NCI-H524 (cell line): ENCODE data around the gene EIF4E1B.
A peak's percentile ranks its signal among the peaks of the same experiment; 100 is the strongest.
"Not testable (repeated sequence)": the region's sequence is repeated elsewhere in the genome, so short reads cannot be mapped to it uniquely, and the experiment has no call there.

Source experiments
- DNase-seq, 2 experiments: peaks; one replicate each; lab custom pipeline; 2025; lab: John Stamatoyannopoulos, UW

EIF4E1B gene, protein sequence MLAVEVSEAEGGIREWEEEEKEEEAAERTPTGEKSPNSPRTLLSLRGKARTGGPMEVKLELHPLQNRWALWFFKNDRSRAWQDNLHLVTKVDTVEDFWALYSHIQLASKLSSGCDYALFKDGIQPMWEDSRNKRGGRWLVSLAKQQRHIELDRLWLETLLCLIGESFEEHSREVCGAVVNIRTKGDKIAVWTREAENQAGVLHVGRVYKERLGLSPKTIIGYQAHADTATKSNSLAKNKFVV

GRCh38 chr5:176629853-176630680, at the start of gene EIF4E1B, which contains the start of gene SNCB:
Gene EIF4E1B, plus strand, starts transcription at chr5:176630675. Its CDS starts 12,113 bp downstream, at chr5:176642788.
Gene SNCB, minus strand, starts transcription at chr5:176630534. Its CDS starts 880 bp downstream, at chr5:176629654.
- DNase-seq: peak in 1 of 2 experiments; percentile 63

DNA sequence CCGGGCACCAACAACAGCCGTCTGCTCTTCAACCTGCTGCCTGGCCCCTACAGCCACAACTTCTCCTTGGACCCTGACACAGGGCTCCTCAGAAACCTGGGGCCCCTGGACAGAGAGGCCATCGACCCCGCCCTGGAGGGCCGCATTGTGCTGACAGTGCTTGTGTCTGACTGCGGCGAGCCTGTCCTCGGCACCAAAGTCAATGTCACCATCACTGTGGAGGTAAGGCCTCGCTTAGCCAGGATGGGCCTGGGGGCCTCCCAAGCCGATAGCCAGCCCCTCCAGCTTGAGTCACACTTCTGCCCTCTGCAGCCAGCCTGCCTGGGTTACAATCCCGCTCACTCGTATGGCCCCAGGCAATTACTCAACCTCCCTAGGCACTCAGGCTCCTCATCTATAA, 49.1 kb upstream of the EIF4E1B start:
- DNase-seq: no peak

DNA sequence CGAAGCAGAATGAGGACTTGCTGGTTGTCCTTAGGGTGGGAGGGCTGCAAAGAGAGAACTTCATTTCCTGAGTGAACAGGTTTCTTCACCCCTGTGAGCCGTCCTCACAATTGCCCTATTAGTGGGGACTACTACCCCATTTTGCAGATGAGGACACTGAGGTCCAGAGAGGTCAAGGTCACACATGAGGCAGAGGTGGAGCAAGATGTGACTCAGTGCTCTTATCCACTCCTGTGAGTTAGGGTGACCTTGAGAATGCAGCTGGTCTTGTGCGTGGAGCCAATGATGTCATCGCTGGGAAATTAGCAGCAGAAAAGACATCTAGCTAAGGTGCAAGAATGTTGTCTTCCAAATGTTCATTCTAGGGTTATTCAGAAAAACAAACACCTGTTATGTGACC, 47.4 kb upstream of the EIF4E1B start:
- DNase-seq: no peak

DNA sequence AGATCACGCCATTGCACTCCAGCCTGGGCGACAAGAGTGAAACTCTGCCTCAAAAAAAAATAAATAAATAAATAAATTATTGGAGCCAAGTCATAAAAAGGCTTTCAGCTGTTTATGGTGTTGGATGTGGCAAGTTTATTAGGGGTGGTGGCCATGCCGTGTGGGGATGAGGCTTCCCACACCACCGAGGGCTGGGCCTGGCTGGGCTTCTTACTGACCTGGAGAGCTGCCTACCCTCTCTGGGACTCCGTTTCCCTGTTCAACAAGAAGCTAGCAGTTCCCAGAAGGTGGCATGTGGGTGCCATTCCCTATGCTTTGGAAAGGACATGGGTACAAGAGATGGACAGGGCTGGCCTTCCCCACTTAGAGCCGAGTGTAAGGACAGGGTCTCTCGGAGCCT, 43.1 kb upstream of the EIF4E1B start:
- DNase-seq: no peak

GRCh38 chr5:176588297-176588696, 42.2 kb upstream of the EIF4E1B start:
- no peak for DNase-seq

DNA sequence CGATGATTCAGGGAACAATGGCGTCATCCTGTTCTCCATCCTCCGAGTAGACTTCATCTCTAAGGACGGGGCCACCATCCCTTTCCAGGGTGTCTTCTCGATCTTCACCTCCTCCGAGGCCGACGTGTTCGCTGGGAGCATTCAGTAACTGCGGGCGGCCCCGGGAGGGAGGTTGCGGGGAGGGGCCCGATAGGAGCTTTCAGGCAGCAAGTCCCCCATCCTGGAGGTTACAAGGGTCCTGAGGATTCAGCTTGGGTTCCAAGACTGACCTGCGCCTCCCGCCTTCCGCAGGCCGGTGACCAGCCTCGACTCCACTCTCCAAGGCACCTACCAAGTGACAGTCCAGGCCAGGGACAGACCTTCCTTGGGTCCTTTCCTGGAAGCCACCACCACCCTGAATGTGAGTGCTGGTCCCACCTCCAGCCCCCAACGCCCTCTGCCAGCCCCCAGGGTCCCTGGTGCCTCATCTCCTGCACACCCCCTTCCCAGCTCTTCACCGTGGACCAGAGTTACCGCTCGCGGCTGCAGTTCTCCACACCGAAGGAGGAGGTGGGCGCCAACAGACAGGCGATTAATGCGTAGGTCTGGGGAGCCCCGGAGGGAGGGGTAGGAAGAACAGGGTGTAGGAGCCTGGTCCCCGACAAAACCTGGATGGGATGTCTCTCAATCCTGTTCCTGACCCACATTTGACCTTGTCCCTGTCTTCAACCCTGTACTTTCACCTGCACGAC, 41.3 kb upstream of the EIF4E1B start:
- DNase-seq: no peak

DNA sequence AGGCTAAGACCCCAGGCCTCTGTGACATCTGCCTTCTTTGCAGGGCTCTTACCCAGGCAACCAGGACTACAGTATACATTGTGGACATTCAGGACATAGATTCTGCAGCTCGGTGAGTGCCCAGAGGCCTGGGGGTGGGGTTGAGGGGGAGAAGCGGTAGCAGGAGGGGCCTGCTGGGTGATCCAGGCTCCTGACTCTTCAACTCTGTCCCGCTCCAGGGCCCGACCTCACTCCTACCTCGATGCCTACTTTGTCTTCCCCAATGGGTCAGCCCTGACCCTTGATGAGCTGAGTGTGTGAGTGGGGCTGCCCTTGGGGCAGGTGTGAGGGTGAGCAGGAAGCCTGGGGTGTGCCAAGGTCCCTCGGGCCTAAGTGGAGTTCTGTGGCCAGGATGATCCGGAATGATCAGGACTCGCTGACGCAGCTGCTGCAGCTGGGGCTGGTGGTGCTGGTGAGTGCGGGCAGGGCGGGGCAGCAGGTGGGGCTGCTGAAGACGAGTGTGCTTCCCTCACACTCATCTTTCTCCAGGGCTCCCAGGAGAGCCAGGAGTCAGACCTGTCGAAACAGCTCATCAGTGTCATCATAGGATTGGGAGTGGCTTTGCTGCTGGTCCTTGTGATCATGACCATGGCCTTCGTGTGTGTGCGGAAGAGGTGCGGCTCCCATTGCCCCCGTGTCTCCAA, 40.3 kb upstream of the EIF4E1B start:
- DNase-seq: no peak

GRCh38 chr5:176591667-176592066, 38.8 kb upstream of the EIF4E1B start:
- DNase-seq: not testable (repeated sequence)

- no peak for DNase-seq
These were observed 37.9 kb upstream of the EIF4E1B start for GRCh38 chr5:176592573-176592972.

GRCh38 chr5:176593273-176593869, 37.1 kb upstream of the EIF4E1B start:
- DNase-seq: no peak

GRCh38 chr5:176594554-176594953, 35.9 kb upstream of the EIF4E1B start:
- no peak for DNase-seq

- no peak for DNase-seq
These were observed 35.0 kb upstream of the EIF4E1B start for GRCh38 chr5:176595386-176595943.

- no peak for DNase-seq
These were observed 34.3 kb upstream of the EIF4E1B start for GRCh38 chr5:176596069-176596644.

GRCh38 chr5:176596689-176597416, 33.6 kb upstream of the EIF4E1B start:
- no peak for DNase-seq

GRCh38 chr5:176597417-176598389, 32.8 kb upstream of the EIF4E1B start:
- no peak for DNase-seq

DNA sequence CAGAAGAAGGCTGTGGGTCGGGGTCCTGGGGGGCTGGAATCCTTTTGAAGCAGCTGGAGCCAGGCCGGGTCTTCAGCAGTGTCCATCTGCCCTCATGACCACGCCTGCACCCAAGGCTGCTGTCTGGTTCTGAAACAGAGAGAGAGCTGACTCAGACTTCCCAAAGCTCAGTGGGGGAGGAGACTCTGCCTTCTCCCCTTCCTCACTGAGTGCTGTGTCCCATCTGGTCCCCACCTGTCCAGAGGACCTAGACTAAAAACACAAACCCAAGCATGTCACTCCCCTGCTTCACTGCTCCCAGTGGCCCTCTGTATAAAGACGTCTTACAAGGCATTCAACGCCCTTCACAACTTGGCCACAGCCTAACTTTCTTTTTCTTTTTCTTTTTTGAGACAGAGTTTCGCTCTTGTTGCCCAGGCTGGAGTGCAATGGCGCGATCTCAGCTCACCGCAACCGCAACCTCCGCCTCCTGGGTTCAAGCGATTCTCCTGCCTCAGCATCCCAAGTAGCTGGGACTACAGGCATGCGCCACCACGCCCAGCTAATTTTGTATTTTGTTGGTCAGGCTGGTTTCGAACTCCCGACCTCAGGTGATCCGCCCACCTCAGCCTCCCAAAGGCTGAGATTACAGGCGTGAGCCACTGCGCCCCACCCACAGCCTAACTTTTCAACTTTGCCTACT, 30.6 kb upstream of the EIF4E1B start:
- DNase-seq: peak; percentile 67 to 90

- DNase-seq: peak; percentile 36 to 82
These were observed 28.5 kb upstream of the EIF4E1B start for GRCh38 chr5:176601901-176602482.

GRCh38 chr5:176603091-176603490, 27.4 kb upstream of the EIF4E1B start:
- DNase-seq: peak in 1 of 2 experiments; percentile 34
